H1 (cell line): ENCODE data around the gene BTBD9. TPM values are rescaled to one million over a fixed set of nuclear protein-coding genes. Genes with fewer than 3 reads are reported as not detected.

Experiments used
- EGR1 ChIP-seq: IDR thresholded peaks from 2 replicates; pipeline ENCODE4 v1.6.1; 2011; ENCODE audit warnings: low read depth, low read length, borderline replicate concordance
- HDAC2 ChIP-seq, 2 experiments: fragments of 300-600 bp in 1 of 2; sonication (generic) in 1 of 2; IDR thresholded peaks; 2 replicates each; pipeline ENCODE4 v1.6.1; 2011 to 2012; ENCODE audit warnings: low read depth in 2 of 2, low read length in 2 of 2, mild to moderate bottlenecking in 2 of 2, moderate library complexity in 2 of 2, borderline replicate concordance in 1 of 2, inconsistent platforms in 1 of 2
- JUND ChIP-seq: IDR thresholded peaks from 2 replicates; pipeline ENCODE4 v1.6.1; 2011; ENCODE audit warnings: mild to moderate bottlenecking, improper control_type of control experiment, low read length
- KDM5A ChIP-seq: fragments of 200-600 bp; IDR thresholded peaks from 2 replicates; pipeline ENCODE4 v1.7.1; 2012; ENCODE audit warnings: mild to moderate bottlenecking, low read length, inconsistent platforms, mixed read lengths
- TCF12 ChIP-seq: IDR thresholded peaks from 2 replicates; pipeline ENCODE4 v1.6.1; 2011; ENCODE audit warnings: low read depth, mild to moderate bottlenecking, low read length
- YY1 ChIP-seq: IDR thresholded peaks from 2 replicates; pipeline ENCODE4 v1.6.1; 2011; ENCODE audit warnings: low read depth, mild to moderate bottlenecking, low read length
- polyA plus RNA-seq, 7 experiments: library from polyadenylated mRNA; depleted of rRNA in 3 of 7; stranded (reverse) in 5 of 7; unstranded in 2 of 7; fragments of >200 nt in 5 of 7; fragments of 200-250 nt in 2 of 7; gene quantifications; 1 replicate in 5 of 7; 2 replicates in 1 of 7; 4 replicates in 1 of 7; pipeline versions ENCODE4 v1.2.1 to v1.2.3, GENCODE V29; 2011 to 2013; ENCODE audit warnings: missing spikeins in 2 of 7, mixed read lengths in 2 of 7
- total RNA-seq: library from RNA; stranded (reverse); fragmentation: NEBNext Ultra II Directional; extraction: Animal tissue kit (Norgen Biotek cat#: 25700); gene quantifications from 2 replicates; pipeline ENCODE4 v1.2.1, GENCODE V29; 2021
- TF ChIP-seq, protein P1 (sequence below): IDR thresholded peaks from 2 replicates; pipeline ENCODE4 v1.6.1; 2012; ENCODE audit warnings: low read length, inconsistent platforms
- TF ChIP-seq, protein P2 (sequence below): IDR thresholded peaks from 2 replicates; pipeline ENCODE4 v1.6.1; 2011; ENCODE audit warnings: low read length, improper control_type of control experiment

Gene BTBD9
- total and polyA plus RNA-seq, 2 of the 8 experiments (the other 6 are each of a cell fraction or from before 2014, with no cell fraction given), result 0.92 to 4.1 TPM

DNA sequence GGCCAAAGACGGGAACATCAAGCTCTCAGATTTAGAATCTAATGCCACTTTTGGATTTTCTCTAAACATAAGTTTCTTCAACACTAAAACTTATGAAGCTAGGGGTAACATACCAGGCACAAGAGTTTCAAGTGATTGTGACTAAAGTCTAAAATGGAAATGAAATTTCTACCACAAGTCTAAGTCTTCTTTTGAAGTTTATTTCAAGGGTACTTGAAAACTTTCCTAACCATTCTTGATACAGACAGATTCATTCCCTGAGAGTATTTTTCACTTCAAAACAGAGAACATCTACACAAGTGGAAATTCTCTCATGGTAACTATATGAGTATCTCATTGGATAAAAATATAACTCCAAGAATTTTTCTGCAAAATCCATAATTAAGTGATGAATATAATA is 56.2 kb downstream of the BTBD9 start (continued):
- TF ChIP-seq, protein P1, sequence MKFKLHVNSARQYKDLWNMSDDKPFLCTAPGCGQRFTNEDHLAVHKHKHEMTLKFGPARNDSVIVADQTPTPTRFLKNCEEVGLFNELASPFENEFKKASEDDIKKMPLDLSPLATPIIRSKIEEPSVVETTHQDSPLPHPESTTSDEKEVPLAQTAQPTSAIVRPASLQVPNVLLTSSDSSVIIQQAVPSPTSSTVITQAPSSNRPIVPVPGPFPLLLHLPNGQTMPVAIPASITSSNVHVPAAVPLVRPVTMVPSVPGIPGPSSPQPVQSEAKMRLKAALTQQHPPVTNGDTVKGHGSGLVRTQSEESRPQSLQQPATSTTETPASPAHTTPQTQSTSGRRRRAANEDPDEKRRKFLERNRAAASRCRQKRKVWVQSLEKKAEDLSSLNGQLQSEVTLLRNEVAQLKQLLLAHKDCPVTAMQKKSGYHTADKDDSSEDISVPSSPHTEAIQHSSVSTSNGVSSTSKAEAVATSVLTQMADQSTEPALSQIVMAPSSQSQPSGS, result no peak
- TF ChIP-seq YY1 (no peak), HDAC2 (IDR thresholded peaks at IDR 0.05; ENCODE audit: borderline replicate concordance in 1 of 2, low read depth in 2 of 2, low read length in 2 of 2) (no peak), KDM5A (no peak), TCF12 (no peak), JUND (no peak), EGR1 (no peak)
- TF ChIP-seq, protein P2, sequence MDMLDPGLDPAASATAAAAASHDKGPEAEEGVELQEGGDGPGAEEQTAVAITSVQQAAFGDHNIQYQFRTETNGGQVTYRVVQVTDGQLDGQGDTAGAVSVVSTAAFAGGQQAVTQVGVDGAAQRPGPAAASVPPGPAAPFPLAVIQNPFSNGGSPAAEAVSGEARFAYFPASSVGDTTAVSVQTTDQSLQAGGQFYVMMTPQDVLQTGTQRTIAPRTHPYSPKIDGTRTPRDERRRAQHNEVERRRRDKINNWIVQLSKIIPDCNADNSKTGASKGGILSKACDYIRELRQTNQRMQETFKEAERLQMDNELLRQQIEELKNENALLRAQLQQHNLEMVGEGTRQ, result no peak
- TF ChIP-seq, all 59 proteins: peak for 0
